ENCODE results near the gene MTREX.

MTREX gene

DNA sequence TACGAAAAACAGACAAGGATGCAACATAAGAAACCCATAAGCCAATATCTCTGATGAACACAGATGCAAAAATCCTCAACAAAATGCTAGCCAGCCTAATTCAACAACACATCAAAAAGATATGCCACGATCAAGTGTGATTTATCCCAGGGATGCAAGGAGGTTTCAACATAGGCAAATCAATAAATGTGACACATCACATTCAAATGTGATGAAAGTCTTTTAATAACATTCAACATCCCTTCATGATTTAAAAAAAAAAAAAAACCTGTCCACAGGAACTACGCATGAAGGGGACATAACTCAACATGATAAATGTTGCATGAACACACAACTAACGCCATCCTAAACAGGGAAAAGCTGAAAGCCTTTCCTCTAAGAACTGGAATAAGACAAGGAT lies 124.8 kb downstream of the MTREX start:
- no peak overlapping the region for H3K9ac ChIP-seq (ENCODE audit: low read length)
- peaks cover 43% of the 10 kb centered on the region for H3K36me3 ChIP-seq (ENCODE audit: control insufficient read depth, insufficient read depth, low read length, severe bottlenecking)
- H3K9me3 ChIP-seq (ENCODE audit: control insufficient read depth, low read length), result no peaks in the 10 kb centered on the region
- H3K4me1 ChIP-seq (ENCODE audit: control insufficient read depth, insufficient read depth, low read length), result peaks cover 14% of the 10 kb centered on the region
- H3K4me3 ChIP-seq (ENCODE audit: low read length), result no peak overlapping the region
- no peaks in the 10 kb centered on the region for H3K27me3 ChIP-seq (replicated peaks; ENCODE audit: control insufficient read depth, insufficient read depth, low read length)
- DNase-seq (ENCODE audit: low read depth), result no peak

DNA sequence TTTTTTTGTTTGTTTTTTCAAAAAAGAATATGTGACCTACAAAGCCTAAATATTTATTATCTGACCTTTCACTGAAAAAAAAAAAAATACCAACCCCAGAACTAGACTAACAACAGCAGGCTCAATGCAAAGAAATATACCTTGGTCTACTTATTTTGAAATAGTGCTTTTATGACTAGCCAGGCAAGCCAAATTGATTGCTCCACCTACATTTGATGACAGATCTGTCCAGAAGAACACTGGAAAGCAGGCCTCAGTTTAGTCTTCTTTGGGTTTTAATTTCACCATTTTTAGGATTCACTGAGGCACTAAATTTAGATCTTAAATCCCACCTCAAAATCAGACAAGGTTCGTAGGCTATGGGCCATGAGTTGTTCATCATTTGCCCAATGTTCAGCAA lies 129.7 kb downstream of the MTREX start:
- no peaks in the 10 kb centered on the region for H3K27me3 ChIP-seq (replicated peaks; ENCODE audit: control insufficient read depth, insufficient read depth, low read length)
- no peak for DNase-seq (ENCODE audit: low read depth)
- H3K9ac ChIP-seq (ENCODE audit: low read length), result peak overlapping the region; percentile 83
- H3K4me3 ChIP-seq (ENCODE audit: low read length), result peak overlapping the region; percentile 54
- H3K9me3 ChIP-seq (ENCODE audit: control insufficient read depth, low read length), result no peaks in the 10 kb centered on the region
- H3K4me1 ChIP-seq (ENCODE audit: control insufficient read depth, insufficient read depth, low read length), result peaks cover 50% of the 10 kb centered on the region
- peaks cover 35% of the 10 kb centered on the region for H3K36me3 ChIP-seq (ENCODE audit: control insufficient read depth, insufficient read depth, low read length, severe bottlenecking)

DNA sequence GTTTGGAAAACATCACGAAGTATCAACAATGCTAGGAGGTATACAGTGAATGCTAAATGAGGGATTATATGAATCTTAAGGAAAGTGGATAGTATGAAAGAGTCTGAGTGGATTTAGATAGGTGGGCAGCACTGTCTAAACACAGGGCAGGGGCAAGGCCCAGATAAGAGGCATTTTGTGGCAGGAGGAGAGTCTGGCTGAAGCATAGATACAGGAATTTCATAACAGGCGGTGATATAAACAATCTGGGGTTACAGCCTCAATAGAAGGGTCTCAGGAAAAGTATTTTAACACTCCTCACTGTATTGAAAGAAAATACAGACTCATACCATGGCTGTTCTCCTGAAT lies 130.0 kb downstream of the MTREX start:
- H3K36me3 ChIP-seq (ENCODE audit: control insufficient read depth, insufficient read depth, low read length, severe bottlenecking), result peaks cover 32% of the 10 kb centered on the region
- H3K9me3 ChIP-seq (ENCODE audit: control insufficient read depth, low read length), result no peaks in the 10 kb centered on the region
- no peak for DNase-seq (ENCODE audit: low read depth)
- no peaks in the 10 kb centered on the region for H3K27me3 ChIP-seq (replicated peaks; ENCODE audit: control insufficient read depth, insufficient read depth, low read length)
- H3K4me1 ChIP-seq (ENCODE audit: control insufficient read depth, insufficient read depth, low read length), result peaks cover 50% of the 10 kb centered on the region
- peak overlapping the region; percentile 83 for H3K9ac ChIP-seq (ENCODE audit: low read length)
- peak overlapping the region; percentile 54 for H3K4me3 ChIP-seq (ENCODE audit: low read length)

DNA sequence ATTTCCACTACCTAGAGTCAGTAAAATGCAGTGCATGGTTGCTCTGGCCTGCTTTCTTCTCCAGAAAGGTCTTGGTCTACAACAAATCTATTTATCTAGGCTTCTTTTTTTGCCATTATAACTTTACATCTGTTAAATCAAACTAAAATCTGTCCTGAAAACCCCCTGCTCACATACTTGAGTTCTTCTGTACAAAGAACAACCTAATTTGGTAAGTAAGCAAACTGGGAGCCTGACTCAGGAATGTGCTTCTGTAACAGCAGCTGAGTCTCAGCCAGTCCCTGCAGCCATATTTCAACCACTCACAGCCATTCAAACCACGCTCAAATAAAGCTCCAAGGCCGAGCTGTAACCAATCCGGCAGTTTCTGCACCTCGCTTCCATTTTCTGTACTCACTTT lies 131.2 kb downstream of the MTREX start:
- Histone ChIP-seq H3K36me3 (ENCODE audit: control insufficient read depth, insufficient read depth, low read length, severe bottlenecking) (peaks cover 32% of the 10 kb centered on the region), H3K4me1 (ENCODE audit: control insufficient read depth, insufficient read depth, low read length) (peaks cover 50% of the 10 kb centered on the region), H3K27me3 (replicated peaks; ENCODE audit: control insufficient read depth, insufficient read depth, low read length) (no peaks in the 10 kb centered on the region), H3K4me3 (ENCODE audit: low read length) (no peak overlapping the region), H3K9ac (ENCODE audit: low read length) (peak overlapping the region; percentile 83), H3K9me3 (ENCODE audit: control insufficient read depth, low read length) (no peaks in the 10 kb centered on the region)
- DNase-seq (ENCODE audit: low read depth), result peak; percentile 68

DNA sequence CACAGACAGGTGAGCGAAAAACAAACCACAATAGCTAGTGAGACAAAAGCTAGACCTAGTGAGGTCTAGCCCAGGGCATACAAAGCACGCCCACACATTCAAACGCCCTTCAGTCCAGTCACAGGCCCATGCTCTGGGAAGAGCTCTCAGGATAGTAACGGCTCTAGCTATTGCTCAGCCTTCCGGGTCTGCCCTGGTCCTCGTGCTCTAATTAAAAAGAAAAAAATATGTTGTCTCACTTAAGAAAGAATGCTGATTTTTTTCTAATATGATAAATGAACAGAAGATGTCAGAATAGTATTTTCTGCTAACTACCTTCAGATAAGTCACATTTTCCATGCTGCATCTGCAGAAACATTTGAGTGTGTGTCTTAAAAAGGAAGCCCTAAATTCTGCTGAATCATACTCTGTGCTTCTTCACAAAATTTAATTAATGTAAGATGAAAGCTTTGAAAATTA lies 132.4 kb downstream of the MTREX start:
- peak; percentile 27 for DNase-seq (ENCODE audit: low read depth)
- Histone ChIP-seq H3K9me3 (ENCODE audit: control insufficient read depth, low read length) (no peaks in the 10 kb centered on the region), H3K4me3 (ENCODE audit: low read length) (no peak overlapping the region), H3K9ac (ENCODE audit: low read length) (peak overlapping the region; percentile 55), H3K27me3 (replicated peaks; ENCODE audit: control insufficient read depth, insufficient read depth, low read length) (no peaks in the 10 kb centered on the region), H3K36me3 (ENCODE audit: control insufficient read depth, insufficient read depth, low read length, severe bottlenecking) (peaks cover 32% of the 10 kb centered on the region), H3K4me1 (ENCODE audit: control insufficient read depth, insufficient read depth, low read length) (peaks cover 50% of the 10 kb centered on the region)

DNA sequence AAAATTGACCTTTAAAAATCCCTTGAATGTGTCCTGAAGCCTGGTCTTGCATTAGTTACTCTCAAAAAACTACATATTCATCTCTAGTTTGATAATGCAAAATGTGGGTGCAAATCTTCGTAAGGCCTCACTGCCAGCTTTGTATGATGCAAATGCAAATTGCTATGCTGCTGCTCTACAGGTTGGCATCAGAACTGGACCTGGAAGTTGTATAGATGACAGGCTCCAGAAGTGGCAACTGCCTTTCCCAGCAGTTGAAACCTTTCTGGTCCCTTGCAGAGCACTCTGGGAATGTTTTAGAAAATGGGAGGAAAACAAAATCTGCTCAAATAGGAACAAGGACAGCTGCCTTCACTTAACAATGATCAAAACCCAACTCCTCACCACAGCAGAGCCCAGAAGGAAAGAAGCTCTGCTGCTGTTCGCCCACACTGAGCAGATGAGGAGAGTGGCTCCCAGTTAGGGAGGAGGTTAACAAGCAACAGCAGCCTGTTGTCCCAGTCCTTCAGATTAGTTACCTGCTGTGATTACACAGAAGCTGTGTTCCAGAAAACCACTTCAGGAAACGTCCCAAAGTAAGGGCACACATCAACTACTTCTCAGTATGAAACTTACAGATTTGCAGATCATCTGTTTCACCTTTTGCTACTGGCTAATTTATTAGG lies 133.4 kb downstream of the MTREX start:
- no peak overlapping the region for H3K4me3 ChIP-seq (ENCODE audit: low read length)
- no peak overlapping the region for H3K9ac ChIP-seq (ENCODE audit: low read length)
- no peaks in the 10 kb centered on the region for H3K27me3 ChIP-seq (replicated peaks; ENCODE audit: control insufficient read depth, insufficient read depth, low read length)
- H3K4me1 ChIP-seq (ENCODE audit: control insufficient read depth, insufficient read depth, low read length), result peaks cover 50% of the 10 kb centered on the region
- H3K36me3 ChIP-seq (ENCODE audit: control insufficient read depth, insufficient read depth, low read length, severe bottlenecking), result peaks cover 24% of the 10 kb centered on the region
- no peak for DNase-seq (ENCODE audit: low read depth)
- no peaks in the 10 kb centered on the region for H3K9me3 ChIP-seq (ENCODE audit: control insufficient read depth, low read length)

DNA sequence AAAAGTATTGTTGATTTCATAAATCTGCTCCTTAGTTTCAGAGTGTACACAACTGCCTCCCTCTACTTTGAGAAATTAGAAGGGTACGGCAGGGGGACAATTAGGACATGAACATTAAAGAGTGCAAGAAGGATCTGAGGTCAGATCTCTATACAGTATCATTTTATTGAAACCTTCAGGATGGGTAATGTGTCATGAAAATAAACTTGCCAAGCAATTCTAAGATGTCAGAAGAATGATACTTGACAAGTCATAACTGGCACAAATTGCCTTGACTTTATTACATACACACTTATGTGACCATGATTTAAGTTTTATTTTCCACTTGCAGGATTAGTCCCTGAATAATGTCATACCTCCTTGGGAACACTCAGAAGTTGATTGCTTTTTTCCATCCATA lies 134.2 kb downstream of the MTREX start:
- Histone ChIP-seq H3K4me1 (ENCODE audit: control insufficient read depth, insufficient read depth, low read length) (peaks cover 42% of the 10 kb centered on the region), H3K9me3 (ENCODE audit: control insufficient read depth, low read length) (no peaks in the 10 kb centered on the region), H3K4me3 (ENCODE audit: low read length) (no peak overlapping the region), H3K27me3 (replicated peaks; ENCODE audit: control insufficient read depth, insufficient read depth, low read length) (no peaks in the 10 kb centered on the region), H3K9ac (ENCODE audit: low read length) (no peak overlapping the region), H3K36me3 (ENCODE audit: control insufficient read depth, insufficient read depth, low read length, severe bottlenecking) (peaks cover 23% of the 10 kb centered on the region)
- no peak for DNase-seq (ENCODE audit: low read depth)

DNA sequence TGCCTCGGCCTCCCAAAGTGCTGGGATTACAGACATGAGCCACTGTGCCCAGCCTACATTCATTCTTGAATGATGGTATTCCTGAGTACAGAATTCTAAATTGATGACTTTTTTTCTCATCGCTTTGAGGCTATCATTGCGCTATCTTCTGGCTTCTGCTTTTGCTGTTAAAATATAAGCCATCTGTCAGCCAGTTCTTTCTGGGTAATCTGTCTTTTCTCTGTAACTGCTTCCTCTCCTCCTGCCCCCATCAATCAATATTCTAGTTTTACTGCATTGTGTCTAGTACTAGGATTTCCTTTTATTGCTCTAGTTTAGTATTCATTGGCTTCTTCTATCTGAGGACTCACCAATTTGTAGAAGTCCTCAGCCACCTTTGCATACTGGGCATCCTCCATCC lies 138.0 kb downstream of the MTREX start:
- H3K4me3 ChIP-seq (ENCODE audit: low read length), result no peak overlapping the region
- H3K4me1 ChIP-seq (ENCODE audit: control insufficient read depth, insufficient read depth, low read length), result peaks cover 17% of the 10 kb centered on the region
- H3K27me3 ChIP-seq (replicated peaks; ENCODE audit: control insufficient read depth, insufficient read depth, low read length), result no peaks in the 10 kb centered on the region
- H3K9ac ChIP-seq (ENCODE audit: low read length), result no peak overlapping the region
- DNase-seq (ENCODE audit: low read depth), result no peak
- peaks cover 22% of the 10 kb centered on the region for H3K36me3 ChIP-seq (ENCODE audit: control insufficient read depth, insufficient read depth, low read length, severe bottlenecking)
- no peaks in the 10 kb centered on the region for H3K9me3 ChIP-seq (ENCODE audit: control insufficient read depth, low read length)

DNA sequence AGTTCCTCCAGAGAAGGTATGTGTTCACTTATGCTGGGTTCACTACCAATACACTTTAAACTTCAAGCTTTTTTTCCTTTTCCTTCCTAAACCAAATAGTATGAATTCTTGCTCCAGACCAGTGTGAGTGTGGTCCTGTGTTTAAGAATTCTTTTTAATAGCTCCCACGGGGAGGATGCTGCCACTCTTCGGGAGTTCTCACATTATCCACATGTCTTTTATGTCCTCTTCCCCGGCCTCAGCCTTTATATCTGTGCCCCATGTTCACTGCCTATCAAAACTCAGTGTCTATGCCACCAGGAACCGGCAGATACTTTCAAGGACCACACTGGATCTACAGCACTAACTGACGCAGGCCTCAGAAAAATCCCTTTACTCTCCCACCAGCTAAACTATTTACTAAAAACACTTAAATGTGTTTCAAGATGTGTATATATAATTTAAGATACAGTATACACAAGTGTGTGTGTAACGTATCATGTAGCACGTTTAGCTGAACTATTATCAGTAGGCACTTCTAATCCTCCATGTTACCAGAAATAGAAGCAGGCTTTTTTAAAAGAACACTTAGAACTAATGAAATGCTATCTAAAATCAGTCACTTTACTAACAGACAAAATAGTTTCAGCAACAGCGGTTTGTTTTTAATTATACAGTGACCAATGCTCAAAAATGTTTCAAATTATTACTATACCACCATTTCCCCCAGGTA lies 139.0 kb downstream of the MTREX start:
- Histone ChIP-seq H3K4me3 (ENCODE audit: low read length) (no peak overlapping the region), H3K9me3 (ENCODE audit: control insufficient read depth, low read length) (no peaks in the 10 kb centered on the region), H3K27me3 (replicated peaks; ENCODE audit: control insufficient read depth, insufficient read depth, low read length) (no peaks in the 10 kb centered on the region), H3K36me3 (ENCODE audit: control insufficient read depth, insufficient read depth, low read length, severe bottlenecking) (peaks cover 17% of the 10 kb centered on the region), H3K4me1 (ENCODE audit: control insufficient read depth, insufficient read depth, low read length) (peaks cover 11% of the 10 kb centered on the region), H3K9ac (ENCODE audit: low read length) (no peak overlapping the region)
- no peak for DNase-seq (ENCODE audit: low read depth)

DNA sequence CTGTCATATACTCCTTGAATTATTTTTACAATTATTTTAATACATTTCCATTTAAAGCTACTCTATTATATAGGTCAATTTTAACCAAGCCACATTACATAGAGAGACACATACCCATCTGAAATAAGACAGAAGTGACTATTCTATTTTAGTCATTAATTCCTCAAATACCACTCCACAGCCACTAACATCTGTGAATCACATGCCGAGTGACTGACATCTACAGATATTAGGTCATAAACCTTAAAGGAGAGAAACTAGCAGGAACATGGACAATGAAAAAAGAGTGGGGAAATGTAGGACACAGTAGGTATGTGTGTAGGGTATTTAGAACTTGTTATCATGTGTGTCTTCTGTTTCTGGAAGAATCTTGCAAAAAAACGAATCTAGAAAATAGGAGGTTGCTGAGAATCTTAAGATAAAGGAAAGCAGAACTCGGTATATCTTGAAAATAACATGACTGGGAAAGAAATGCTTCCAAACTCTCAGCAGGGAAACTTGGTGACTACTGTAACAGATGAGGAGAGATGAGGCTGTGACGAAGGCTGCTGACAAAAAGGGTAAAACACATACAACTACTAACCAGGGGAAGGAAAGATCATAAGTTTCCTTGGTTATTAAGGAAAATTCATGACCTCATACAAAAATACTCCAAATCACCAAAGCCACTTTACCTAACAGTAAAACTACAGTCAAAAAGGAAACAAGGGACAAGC lies 142.4 kb downstream of the MTREX start:
- H3K4me3 ChIP-seq (ENCODE audit: low read length), result no peak overlapping the region
- peaks cover 20% of the 10 kb centered on the region for H3K36me3 ChIP-seq (ENCODE audit: control insufficient read depth, insufficient read depth, low read length, severe bottlenecking)
- peaks cover 15% of the 10 kb centered on the region for H3K4me1 ChIP-seq (ENCODE audit: control insufficient read depth, insufficient read depth, low read length)
- H3K27me3 ChIP-seq (replicated peaks; ENCODE audit: control insufficient read depth, insufficient read depth, low read length), result no peaks in the 10 kb centered on the region
- DNase-seq (ENCODE audit: low read depth), result peak; percentile 24
- no peak overlapping the region for H3K9ac ChIP-seq (ENCODE audit: low read length)
- no peaks in the 10 kb centered on the region for H3K9me3 ChIP-seq (ENCODE audit: control insufficient read depth, low read length)

DNA sequence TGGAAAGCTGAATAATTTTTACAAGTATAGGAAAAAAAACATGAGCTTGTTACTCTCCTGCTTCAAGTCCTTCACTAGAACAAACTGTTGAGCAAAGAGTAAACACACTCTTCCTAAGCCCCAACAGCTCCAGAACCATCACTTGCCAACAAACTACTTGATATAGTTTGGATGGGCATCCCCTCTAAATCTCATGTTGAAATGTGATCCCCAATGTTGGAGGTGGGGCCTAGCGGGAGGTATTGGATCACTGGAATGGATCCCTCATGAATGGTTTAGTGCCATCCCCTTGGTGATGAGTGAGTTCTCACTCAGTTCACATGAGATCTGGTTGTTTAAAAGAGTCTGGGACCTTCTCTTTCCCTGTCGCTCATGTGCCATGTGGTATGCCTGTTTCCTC lies 144.2 kb downstream of the MTREX start:
- H3K9me3 ChIP-seq (ENCODE audit: control insufficient read depth, low read length), result no peaks in the 10 kb centered on the region
- H3K4me1 ChIP-seq (ENCODE audit: control insufficient read depth, insufficient read depth, low read length), result peaks cover 25% of the 10 kb centered on the region
- H3K27me3 ChIP-seq (replicated peaks; ENCODE audit: control insufficient read depth, insufficient read depth, low read length), result no peaks in the 10 kb centered on the region
- no peak overlapping the region for H3K9ac ChIP-seq (ENCODE audit: low read length)
- DNase-seq (ENCODE audit: low read depth), result no peak
- H3K36me3 ChIP-seq (ENCODE audit: control insufficient read depth, insufficient read depth, low read length, severe bottlenecking), result peaks cover 18% of the 10 kb centered on the region
- H3K4me3 ChIP-seq (ENCODE audit: low read length), result no peak overlapping the region
